Measurements from ENCODE around the gene TAS1R1. TPM values are rescaled to one million over a fixed set of nuclear protein-coding genes. Genes with fewer than 3 reads are reported as not detected.
A peak's percentile ranks its signal among the peaks of the same experiment; 100 is the strongest.

Gene TAS1R1
- total and polyA plus RNA-seq, 10 of the 15 experiments (the other 5 are each of a cell fraction or from before 2014, with no cell fraction given): 0.03 to 0.06 (median 0.04) TPM; not detected in 7

DNA sequence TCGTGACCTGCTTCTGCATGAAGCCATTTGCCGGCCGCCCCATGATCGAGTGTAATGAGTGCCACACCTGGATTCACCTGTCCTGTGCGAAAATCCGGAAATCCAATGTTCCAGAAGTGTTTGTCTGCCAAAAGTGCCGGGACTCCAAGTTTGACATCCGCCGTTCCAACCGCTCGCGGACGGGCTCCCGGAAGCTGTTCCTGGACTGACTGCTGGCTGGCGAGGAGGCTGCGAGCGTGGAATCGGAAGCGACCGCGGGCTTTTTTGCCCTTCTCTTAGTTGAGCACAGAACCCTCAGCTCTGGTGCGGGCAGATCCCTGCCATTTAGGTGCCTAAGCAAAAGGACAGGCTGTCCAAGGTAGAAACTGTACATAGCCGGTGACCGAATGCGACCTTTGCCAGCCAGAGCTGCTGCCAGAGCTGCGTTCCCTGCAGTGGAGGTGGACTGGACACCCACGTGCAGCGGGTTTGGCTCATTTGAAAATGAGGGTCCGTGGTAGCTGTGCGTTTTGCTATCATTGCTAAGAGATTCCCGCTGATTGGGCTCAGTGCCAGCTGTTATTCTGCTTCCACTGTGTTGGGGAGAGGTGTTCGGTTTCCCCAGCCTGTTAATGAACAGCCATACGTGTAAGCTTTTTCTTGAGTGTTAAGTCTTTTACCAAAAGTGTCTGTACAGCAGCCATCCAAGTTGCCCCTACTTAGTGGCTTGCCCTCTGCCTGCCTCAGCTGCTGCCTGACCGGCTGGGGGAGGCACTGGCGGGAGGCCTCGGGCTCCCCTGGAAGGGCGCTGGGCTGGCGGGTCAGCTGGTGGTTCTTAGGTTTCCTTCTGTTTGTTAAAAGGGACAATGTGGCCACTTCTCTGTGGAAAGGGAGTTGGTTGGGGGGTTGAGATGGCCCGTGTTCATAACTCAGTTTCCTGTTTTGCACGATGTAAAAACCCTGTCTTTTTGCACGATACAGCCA, 66.6 kb downstream of the TAS1R1 start:
- TF ChIP-seq RBBP5 (conservative IDR thresholded peaks at IDR 0.05): no peak
- TF ChIP-seq SREBF2 (IDR thresholded peaks at IDR 0.05; ENCODE audit: low read length): no peak
- no peak for TF ChIP-seq STAT1 (conservative IDR thresholded peaks at IDR 0.05)
- ChIA-PET CTCF (interaction anchor here (1.4 to 2.2 kb wide), 2 partner anchors 41 to 67 kb away, joined by 4 to 5 read pairs; partner anchors contain the start of genes NOL9 and TAS1R1), SMC1A (ENCODE audit: uncharacterized antibody, unreplicated experiment) (interaction anchor here (2.1 kb wide), 1 partner anchor 42 kb away, joined by 5 read pairs; the partner anchor contains the start of gene ZBTB48), POLR2A (interaction anchor here (1.6 kb wide), 1 partner anchor 20 kb away, joined by 4 read pairs; no protein-coding TSS in a partner anchor), RAD21 (ENCODE audit: unreplicated experiment) (no interaction called here)
- no peak overlapping the region for H3K4me3 ChIP-seq
- H2AFZ ChIP-seq (ENCODE audit: control insufficient read depth, low read depth, low read length): no peak overlapping the region
- peaks cover 9% of the 10 kb centered on the region for H3K4me1 ChIP-seq (ENCODE audit: control insufficient read depth, insufficient read depth, low read length)
- DNase-seq (ENCODE audit: low read depth, low spot score) (no peak), ATAC-seq (no peak), FAIRE-seq (no peak)
- no peak overlapping the region for H3K4me2 ChIP-seq (ENCODE audit: control insufficient read depth, insufficient read depth)
- H3K79me2 ChIP-seq (ENCODE audit: control insufficient read depth, insufficient read depth, low read length): peaks cover 15% of the 10 kb centered on the region
- in situ Hi-C loops (cut with MboI): no loop called here
- H3K27ac ChIP-seq (ENCODE audit: control insufficient read depth, insufficient read depth): no peak overlapping the region
- H3K9ac ChIP-seq (ENCODE audit: control insufficient read depth, insufficient read depth, low read length): no peak overlapping the region
- no peaks in the 10 kb centered on the region for H3K9me3 ChIP-seq (replicated peaks; ENCODE audit: control insufficient read depth, insufficient read depth, low read length)
- intact Hi-C loops (cut with micrococcal nuclease; ENCODE audit: unreplicated experiment): no loop called here
- TSS peak; percentile 29 for BruUV-seq (replicated peaks)
- H4K20me1 ChIP-seq (ENCODE audit: control insufficient read depth, insufficient read depth): no peaks in the 10 kb centered on the region
- H3K27me3 ChIP-seq (replicated peaks in 1 of 2; ENCODE audit: control insufficient read depth in 2 of 2, insufficient read depth in 2 of 2, low read length in 1 of 2): no peaks in the 10 kb centered on the region
- 96% methylated on average over 41 of the region's 41 CpGs for WGBS (ENCODE audit: insufficient coverage, insufficient replicate concordance, low lambda C conversion rate, missing lambda C conversion rate)
- H3K36me3 ChIP-seq (ENCODE audit: control insufficient read depth in 2 of 2, insufficient read depth in 2 of 2, low read length in 1 of 2): peaks cover 9 to 19% of the 10 kb centered on the region in 2 experiments; a peak in 3 of 4 replicates

DNA sequence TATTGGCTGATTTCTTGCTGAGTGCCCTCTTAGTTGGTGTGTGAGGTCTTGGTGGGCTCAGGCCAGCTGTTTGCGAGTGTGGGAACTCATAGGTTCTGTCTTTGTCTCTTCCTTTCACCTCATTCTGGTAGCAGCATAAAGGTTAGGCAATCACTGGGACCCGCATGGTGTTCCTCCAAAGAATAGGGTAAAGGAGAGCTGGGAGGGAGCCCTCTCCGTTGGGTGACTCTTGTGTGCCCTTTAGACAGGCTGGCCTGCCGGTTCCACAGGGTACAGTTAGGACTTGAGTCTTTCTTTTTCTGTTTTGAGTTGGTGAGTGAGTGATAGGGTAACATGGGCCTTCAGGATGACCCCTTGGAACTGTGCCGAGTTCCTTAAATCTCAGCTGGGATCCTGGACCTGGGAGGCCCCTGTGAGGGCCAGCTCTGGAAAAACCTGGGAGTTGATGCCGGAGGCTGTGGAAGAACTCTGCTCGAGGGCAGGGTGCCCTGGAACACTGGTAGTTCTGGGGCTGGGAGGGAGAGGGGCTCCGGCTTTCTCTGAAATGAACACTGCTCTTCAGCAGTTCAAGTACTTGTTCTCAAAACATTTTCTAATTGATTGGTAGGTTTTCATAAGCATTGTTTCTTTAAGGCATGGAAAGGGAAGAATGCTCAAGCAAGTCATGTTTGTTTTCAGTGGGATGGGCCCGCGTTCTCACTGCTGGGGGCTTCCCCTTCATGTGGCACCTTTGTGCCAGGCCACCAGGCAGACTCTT, 67.5 kb downstream of the TAS1R1 start:
- intact Hi-C loops (cut with micrococcal nuclease; ENCODE audit: unreplicated experiment): no loop called here
- Histone ChIP-seq H4K20me1 (ENCODE audit: control insufficient read depth, insufficient read depth) (no peaks in the 10 kb centered on the region), H2AFZ (ENCODE audit: control insufficient read depth, low read depth, low read length) (no peak overlapping the region), H3K9me3 (replicated peaks; ENCODE audit: control insufficient read depth, insufficient read depth, low read length) (no peaks in the 10 kb centered on the region), H3K79me2 (ENCODE audit: control insufficient read depth, insufficient read depth, low read length) (peaks cover 22% of the 10 kb centered on the region), H3K36me3 (ENCODE audit: control insufficient read depth in 2 of 2, insufficient read depth in 2 of 2, low read length in 1 of 2) (peaks cover 9 to 19% of the 10 kb centered on the region in 2 experiments; a peak in 3 of 4 replicates), H3K27ac (ENCODE audit: control insufficient read depth, insufficient read depth) (no peak overlapping the region), H3K4me1 (ENCODE audit: control insufficient read depth, insufficient read depth, low read length) (peaks cover 16% of the 10 kb centered on the region), H3K9ac (ENCODE audit: control insufficient read depth, insufficient read depth, low read length) (no peak overlapping the region), H3K4me3 (no peak overlapping the region), H3K4me2 (ENCODE audit: control insufficient read depth, insufficient read depth) (no peak overlapping the region), H3K27me3 (replicated peaks in 1 of 2; ENCODE audit: control insufficient read depth in 2 of 2, insufficient read depth in 2 of 2, low read length in 1 of 2) (no peaks in the 10 kb centered on the region)
- in situ Hi-C loops (cut with MboI): no loop called here
- WGBS (ENCODE audit: insufficient coverage, insufficient replicate concordance, low lambda C conversion rate, missing lambda C conversion rate): 97% methylated on average over 10 of the region's 10 CpGs
- ChIA-PET SMC1A (ENCODE audit: uncharacterized antibody, unreplicated experiment) (interaction anchor here (2.1 kb wide), 1 partner anchor 43 kb away, joined by 5 read pairs; the partner anchor contains the start of gene ZBTB48), POLR2A (no interaction called here), RAD21 (ENCODE audit: unreplicated experiment) (interaction anchor here (1.1 kb wide), 1 partner anchor 68 kb away, joined by 5 read pairs; the partner anchor contains the start of gene NOL9), CTCF (interaction anchor here (1.2 to 2.2 kb wide), 3 partner anchors 42 to 68 kb away, joined by 4 to 5 read pairs (median 4); partner anchors contain the start of genes NOL9 and TAS1R1)
- FAIRE-seq (no peak), DNase-seq (ENCODE audit: low read depth, low spot score) (no peak), ATAC-seq (no peak)
- no TSS peak for BruUV-seq (replicated peaks)
- TF ChIP-seq TBL1XR1 (IDR thresholded peaks at IDR 0.05; ENCODE audit: low read depth, low read length): no peak
- no peak for TF ChIP-seq SMARCA5 (IDR thresholded peaks at IDR 0.05)
- TF ChIP-seq FOXM1 (IDR thresholded peaks at IDR 0.05; ENCODE audit: low read depth, low read length): no peak
- TF ChIP-seq, protein P1, sequence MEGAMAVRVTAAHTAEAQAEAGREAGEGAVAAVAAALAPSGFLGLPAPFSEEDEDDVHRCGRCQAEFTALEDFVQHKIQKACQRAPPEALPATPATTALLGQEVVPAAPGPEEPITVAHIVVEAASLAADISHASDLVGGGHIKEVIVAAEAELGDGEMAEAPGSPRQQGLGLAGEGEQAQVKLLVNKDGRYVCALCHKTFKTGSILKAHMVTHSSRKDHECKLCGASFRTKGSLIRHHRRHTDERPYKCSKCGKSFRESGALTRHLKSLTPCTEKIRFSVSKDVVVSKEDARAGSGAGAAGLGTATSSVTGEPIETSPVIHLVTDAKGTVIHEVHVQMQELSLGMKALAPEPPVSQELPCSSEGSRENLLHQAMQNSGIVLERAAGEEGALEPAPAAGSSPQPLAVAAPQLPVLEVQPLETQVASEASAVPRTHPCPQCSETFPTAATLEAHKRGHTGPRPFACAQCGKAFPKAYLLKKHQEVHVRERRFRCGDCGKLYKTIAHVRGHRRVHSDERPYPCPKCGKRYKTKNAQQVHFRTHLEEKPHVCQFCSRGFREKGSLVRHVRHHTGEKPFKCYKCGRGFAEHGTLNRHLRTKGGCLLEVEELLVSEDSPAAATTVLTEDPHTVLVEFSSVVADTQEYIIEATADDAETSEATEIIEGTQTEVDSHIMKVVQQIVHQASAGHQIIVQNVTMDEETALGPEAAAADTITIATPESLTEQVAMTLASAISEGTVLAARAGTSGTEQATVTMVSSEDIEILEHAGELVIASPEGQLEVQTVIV (IDR thresholded peaks at IDR 0.05; ENCODE audit: borderline replicate concordance, partially characterized antibody): no peak
- TF ChIP-seq MEF2A (IDR thresholded peaks at IDR 0.05; ENCODE audit: insufficient read depth, low read depth, low read length): no peak
- no peak for TF ChIP-seq STAT1 (conservative IDR thresholded peaks at IDR 0.05)
- no peak for TF ChIP-seq SMAD5 (IDR thresholded peaks at IDR 0.05; ENCODE audit: low read depth)
- TF ChIP-seq SPI1 (IDR thresholded peaks at IDR 0.05; ENCODE audit: borderline replicate concordance, insufficient read depth, low read depth, low read length): no peak
- TF ChIP-seq CHD4 (IDR thresholded peaks at IDR 0.05): no peak
- TF ChIP-seq YY1 (IDR thresholded peaks at IDR 0.05; ENCODE audit: low read depth, low read length): no peak
- no peak for TF ChIP-seq NR2F1 (conservative IDR thresholded peaks at IDR 0.05)

Measured in GM12878 (cell line).